ENCODE data around the gene CACNB4. TPM values are rescaled to one million over a fixed set of nuclear protein-coding genes. Genes with fewer than 3 reads are reported as not detected.
"Not testable (repeated sequence)": the region's sequence is repeated elsewhere in the genome, so short reads cannot be mapped to it uniquely, and the experiment has no call there.

Gene CACNB4
- total RNA-seq: 0.54 TPM

- DNase-seq (ENCODE audit: low read depth in 2 of 3, low spot score in 2 of 3): peak in 1 of 3 donors; percentile 27
Observed at GRCh38 chr2:152098496-152099366, at the start of gene CACNB4. TSS of gene CACNB4 (minus strand) at chr2:152099044.

GRCh38 chr2:152134488-152135280 is 35.8 kb upstream of the CACNB4 start:
- DNase-seq (ENCODE audit: low read depth in 2 of 3, low spot score in 2 of 3): no peak

- no peak for DNase-seq (ENCODE audit: low read depth in 2 of 3, low spot score in 2 of 3)
Observed at GRCh38 chr2:152132306-152132705, 33.5 kb upstream of the CACNB4 start.

GRCh38 chr2:152127628-152128027 is 28.8 kb upstream of the CACNB4 start:
- DNase-seq (ENCODE audit: low read depth in 2 of 3, low spot score in 2 of 3): no peak

GRCh38 chr2:152126664-152127063 is 27.8 kb upstream of the CACNB4 start:
- no peak for DNase-seq (ENCODE audit: low read depth in 2 of 3, low spot score in 2 of 3)

- no peak for DNase-seq (ENCODE audit: low read depth in 2 of 3, low spot score in 2 of 3)
Observed at GRCh38 chr2:152122161-152122560, 23.3 kb upstream of the CACNB4 start.

GRCh38 chr2:152120430-152120829 is 21.6 kb upstream of the CACNB4 start:
- no peak for DNase-seq (ENCODE audit: low read depth in 2 of 3, low spot score in 2 of 3)

- DNase-seq (ENCODE audit: low read depth in 2 of 3, low spot score in 2 of 3): no peak
Observed at GRCh38 chr2:152115952-152116351, 17.1 kb upstream of the CACNB4 start.

GRCh38 chr2:152114366-152114765 is 15.5 kb upstream of the CACNB4 start:
- no peak for DNase-seq (ENCODE audit: low read depth in 2 of 3, low spot score in 2 of 3)

- DNase-seq (ENCODE audit: low read depth in 2 of 3, low spot score in 2 of 3): not testable (repeated sequence)
Observed at GRCh38 chr2:152107140-152107539, 8.3 kb upstream of the CACNB4 start.

- DNase-seq (ENCODE audit: low read depth in 2 of 3, low spot score in 2 of 3): no peak
Observed at GRCh38 chr2:152106464-152106863, 7.6 kb upstream of the CACNB4 start.

- DNase-seq (ENCODE audit: low read depth in 2 of 3, low spot score in 2 of 3): no peak
Observed at GRCh38 chr2:152103271-152103670, 4.4 kb upstream of the CACNB4 start.

GRCh38 chr2:152100961-152101360 is 2.1 kb upstream of the CACNB4 start:
- no peak for DNase-seq (ENCODE audit: low read depth in 2 of 3, low spot score in 2 of 3)

- DNase-seq (ENCODE audit: low read depth in 2 of 3, low spot score in 2 of 3): peak in 1 of 3 donors; percentile 35
Observed at GRCh38 chr2:152099367-152100050, 665 bp upstream of the CACNB4 start.

- DNase-seq (ENCODE audit: low read depth in 2 of 3, low spot score in 2 of 3): no peak
Observed at GRCh38 chr2:152097801-152098495, 896 bp downstream of the CACNB4 start.

GRCh38 chr2:152097290-152097800 is 1.5 kb downstream of the CACNB4 start:
- no peak for DNase-seq (ENCODE audit: low read depth in 2 of 3, low spot score in 2 of 3)

GRCh38 chr2:152095146-152095545 is 3.7 kb downstream of the CACNB4 start:
- DNase-seq (ENCODE audit: low read depth in 2 of 3, low spot score in 2 of 3): no peak

GRCh38 chr2:152094014-152094413 is 4.8 kb downstream of the CACNB4 start:
- no peak for DNase-seq (ENCODE audit: low read depth in 2 of 3, low spot score in 2 of 3)

GRCh38 chr2:152093464-152093863 is 5.4 kb downstream of the CACNB4 start:
- no peak for DNase-seq (ENCODE audit: low read depth in 2 of 3, low spot score in 2 of 3)

- DNase-seq (ENCODE audit: low read depth in 2 of 3, low spot score in 2 of 3): no peak
Observed at GRCh38 chr2:152092095-152092494, 6.7 kb downstream of the CACNB4 start.

All from hematopoietic multipotent progenitor cell (in vitro differentiated cells).